ENCODE results near the gene SLC22A23. TPM values are rescaled to one million over a fixed set of nuclear protein-coding genes. Genes with fewer than 3 reads are reported as not detected.

The SLC22A23 gene
- total and polyA plus RNA-seq, 2 of the 4 experiments (the other 2 are of a cell fraction), result 0.72 to 1.6 TPM

- Histone ChIP-seq H3K4me3 (ENCODE audit: insufficient read depth, low read depth, low read length) (no peak overlapping the region), H3K56ac (ENCODE audit: extremely low read depth, insufficient read depth, low read length) (no peak overlapping the region), H2BK20ac (ENCODE audit: low read depth, low read length) (no peak overlapping the region), H2BK15ac (ENCODE audit: low read depth, low read length) (no peak overlapping the region), H3K9me1 (ENCODE audit: insufficient read depth, low read length) (peaks cover 4% of the 10 kb centered on the region; the same call in 1 of the 2 replicates), H2AK9ac (replicated peaks; ENCODE audit: low read depth, low read length, poor library complexity) (no peak overlapping the region), H3K9me3 (ENCODE audit: control insufficient read depth, insufficient read depth, low read length) (no peaks in the 10 kb centered on the region), H3K4me2 (ENCODE audit: low read depth, low read length) (no peak overlapping the region), H4K5ac (ENCODE audit: low read depth, low read length) (no peak overlapping the region), H3K27ac (ENCODE audit: insufficient read depth, low read length) (no peak overlapping the region), H3K4ac (ENCODE audit: low read depth, low read length) (no peak overlapping the region), H3K79me1 (ENCODE audit: low read depth in 1 of 2, low read length in 2 of 2) (no peaks in the 10 kb centered on the region), H4K8ac (ENCODE audit: low read depth in 2 of 2, low read length in 2 of 2) (no peak overlapping the region), H3K14ac (replicated peaks; ENCODE audit: low read depth, low read length) (no peak overlapping the region), H2BK5ac (ENCODE audit: low read depth, low read length, poor library complexity, severe bottlenecking) (no peak overlapping the region), H3K27me3 (ENCODE audit: control insufficient read depth, insufficient read depth, low read length) (peaks cover 27% of the 10 kb centered on the region), H3K9ac (ENCODE audit: low read depth, low read length) (no peak overlapping the region), H3K36me3 (ENCODE audit: control insufficient read depth, insufficient read depth, low read length) (no peaks in the 10 kb centered on the region), H2AK5ac (ENCODE audit: low read depth, low read length) (no peak overlapping the region), H2BK120ac (ENCODE audit: low read depth, low read length) (no peak overlapping the region), H3K4me1 (ENCODE audit: control insufficient read depth, insufficient read depth, low read length) (no peaks in the 10 kb centered on the region), H3K18ac (ENCODE audit: low read depth, low read length) (no peak overlapping the region), H2AFZ (replicated peaks; ENCODE audit: low read length, poor library complexity) (no peak overlapping the region), H4K20me1 (ENCODE audit: insufficient read depth, low read length) (no peaks in the 10 kb centered on the region), H3K23ac (ENCODE audit: low read depth, low read length) (no peak overlapping the region), H4K91ac (ENCODE audit: insufficient read depth, low read depth, low read length) (no peak overlapping the region)
- WGBS, 2 experiments (ENCODE audit: extremely low coverage in 2 of 2, insufficient read length in 1 of 2), result 87% methylated on average over 3 of the region's 7 CpGs; no CpG with 5 or more reads in 1 of the 2 experiments
- in situ Hi-C loops (cut with MboI; ENCODE audit: low sequenced_read_pairs), result no loop called here
- ChIA-PET CTCF (no interaction called here), POLR2A (ENCODE audit: unreplicated experiment) (no interaction called here)
- dilution Hi-C loops (cut with HindIII; ENCODE audit: low sequenced_read_pairs, unreplicated experiment), result no loop called here
- intact Hi-C loops (cut with micrococcal nuclease), result no loop called here
- DNase-seq, result no peak
- no peak for TF ChIP-seq CHD1 (IDR thresholded peaks at IDR 0.05; ENCODE audit: low read depth, low read length)
- no peak for ATAC-seq (ENCODE audit: low read depth)
- BruUV-seq (replicated peaks), result no TSS peak
These were observed 109.6 kb downstream of the SLC22A23 start for GRCh38 chr6:3347247-3347646.
